Hematopoietic multipotent progenitor cell treated with erythropoietin and hydrocortisone succinate and interleukin-3 and kit ligand, for 8 days (in vitro differentiated cells): ENCODE results near the gene PAPPA2.

Experiments used
- DNase-seq: peaks from one replicate; pipeline ENCODE4 v3.0.0-alpha.2; 2015

The PAPPA2 gene

GRCh38 chr1:176773038-176773437 is 310.1 kb downstream of the PAPPA2 start:
- DNase-seq = no peak

- DNase-seq = no peak
Observed at GRCh38 chr1:176774224-176774623, 311.2 kb downstream of the PAPPA2 start.

- no peak for DNase-seq
Observed at GRCh38 chr1:176775378-176775777, 312.4 kb downstream of the PAPPA2 start.

GRCh38 chr1:176775996-176776395 is 313.0 kb downstream of the PAPPA2 start:
- no peak for DNase-seq

GRCh38 chr1:176778056-176778455 is 315.1 kb downstream of the PAPPA2 start:
- DNase-seq = no peak

- DNase-seq = no peak
Observed at GRCh38 chr1:176779992-176780328, 317.0 kb downstream of the PAPPA2 start.

- DNase-seq = no peak
Observed at GRCh38 chr1:176783309-176783708, 320.3 kb downstream of the PAPPA2 start.

- no peak for DNase-seq
Observed at GRCh38 chr1:176785056-176785455, 322.1 kb downstream of the PAPPA2 start.

- DNase-seq = no peak
Observed at GRCh38 chr1:176785791-176786190, 322.8 kb downstream of the PAPPA2 start.

GRCh38 chr1:176786274-176786673 is 323.3 kb downstream of the PAPPA2 start:
- DNase-seq = no peak

- DNase-seq = no peak
Observed at GRCh38 chr1:176789571-176790090, 326.7 kb downstream of the PAPPA2 start.

GRCh38 chr1:176790786-176791185 is 327.8 kb downstream of the PAPPA2 start:
- no peak for DNase-seq

- no peak for DNase-seq
Observed at GRCh38 chr1:176791906-176792305, 328.9 kb downstream of the PAPPA2 start.

- no peak for DNase-seq
Observed at GRCh38 chr1:176794897-176795508, 332.0 kb downstream of the PAPPA2 start.

- no peak for DNase-seq
Observed at GRCh38 chr1:176795929-176796328, 333.0 kb downstream of the PAPPA2 start.

- no peak for DNase-seq
Observed at GRCh38 chr1:176796583-176796982, 333.6 kb downstream of the PAPPA2 start.

- no peak for DNase-seq
Observed at GRCh38 chr1:176799327-176799726, 336.4 kb downstream of the PAPPA2 start.

GRCh38 chr1:176800978-176801513 is 338.1 kb downstream of the PAPPA2 start:
- DNase-seq = no peak

- no peak for DNase-seq
Observed at GRCh38 chr1:176801514-176802020, 338.6 kb downstream of the PAPPA2 start.

- DNase-seq = no peak
Observed at GRCh38 chr1:176802316-176802715, 339.3 kb downstream of the PAPPA2 start.

- DNase-seq = no peak
Observed at GRCh38 chr1:176803042-176803441, 340.1 kb downstream of the PAPPA2 start.

- DNase-seq = no peak
Observed at GRCh38 chr1:176803596-176803995, 340.6 kb downstream of the PAPPA2 start.

- DNase-seq = no peak
Observed at GRCh38 chr1:176809292-176809691, 346.3 kb downstream of the PAPPA2 start.

- no peak for DNase-seq
Observed at GRCh38 chr1:176811511-176812288, 348.7 kb downstream of the PAPPA2 start.
